ENCODE results near the gene PEAR1. TPM values are rescaled to one million over a fixed set of nuclear protein-coding genes. Genes with fewer than 3 reads are reported as not detected.

PEAR1 gene
- total RNA-seq, 1 donor from 2014 or later, result 9.9 TPM

DNA sequence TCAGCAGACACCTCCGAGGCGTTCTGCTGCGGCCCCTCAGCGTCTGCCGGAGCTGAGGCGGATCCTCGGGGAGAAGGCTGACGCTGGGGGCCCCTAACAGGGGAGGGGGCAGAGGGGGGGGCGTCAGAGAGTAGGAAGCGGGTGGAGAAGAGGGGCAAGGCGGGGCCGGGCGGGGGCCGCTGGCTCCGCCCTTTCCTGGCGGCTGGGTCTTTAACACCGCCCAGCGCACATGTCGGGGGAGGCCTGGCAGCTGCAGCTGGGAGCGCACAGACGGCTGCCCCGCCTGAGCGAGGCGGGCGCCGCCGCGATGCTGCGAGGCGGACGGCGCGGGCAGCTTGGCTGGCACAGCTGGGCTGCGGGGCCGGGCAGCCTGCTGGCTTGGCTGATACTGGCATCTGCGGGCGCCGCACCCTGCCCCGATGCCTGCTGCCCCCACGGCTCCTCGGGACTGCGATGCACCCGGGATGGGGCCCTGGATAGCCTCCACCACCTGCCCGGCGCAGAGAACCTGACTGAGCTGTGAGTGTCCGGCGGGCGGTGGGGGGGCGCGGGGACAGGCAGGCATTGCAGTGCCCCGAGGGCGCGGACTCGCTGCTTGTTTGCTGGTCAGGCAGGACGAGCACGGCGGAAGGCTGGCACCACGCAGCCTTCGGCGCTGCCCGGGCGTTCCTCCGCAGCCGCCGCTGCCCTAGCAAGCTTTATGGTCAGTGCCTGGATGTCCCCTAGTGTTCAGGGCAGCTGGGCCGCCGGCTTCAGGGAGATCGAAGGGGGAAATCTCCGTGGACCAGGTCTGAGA is 32.7 kb upstream of the PEAR1 start, which contains the start of gene NTRK1:
Gene NTRK1, plus strand, starts transcription at position 238 of the 796 bp plus-strand sequence. Its CDS starts 70 bp downstream, at position 308.
- DNase-seq (ENCODE audit: low spot score), result no peak

GRCh38 chr1:156862584-156862983 is 30.9 kb upstream of the PEAR1 start:
- no peak for DNase-seq (ENCODE audit: low spot score)

- no peak for DNase-seq (ENCODE audit: low spot score)
These were observed 30.4 kb upstream of the PEAR1 start for GRCh38 chr1:156862997-156863599.

- DNase-seq (ENCODE audit: low spot score), result no peak
These were observed 29.9 kb upstream of the PEAR1 start for GRCh38 chr1:156863631-156864030.

DNA sequence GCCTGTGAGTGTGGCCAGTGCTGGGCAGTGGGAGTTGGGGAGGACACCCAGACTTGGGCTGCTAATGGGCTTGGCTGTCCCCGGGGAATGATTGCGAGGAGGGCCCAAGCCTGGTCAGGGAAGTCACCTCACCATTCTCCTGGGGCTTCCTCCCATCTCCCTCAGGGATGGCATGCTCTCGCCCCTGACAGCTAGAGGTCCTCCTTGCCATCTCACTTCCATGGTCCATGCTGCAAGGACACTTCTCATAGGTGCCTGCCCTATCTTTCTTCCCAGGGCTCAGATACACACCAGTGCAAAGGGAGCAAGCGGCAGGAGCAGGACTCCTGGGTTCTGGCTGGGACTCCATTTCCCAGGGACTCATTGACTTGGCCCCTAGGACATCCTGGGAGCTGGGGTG is 28.7 kb upstream of the PEAR1 start:
- no peak for DNase-seq (ENCODE audit: low spot score)

GRCh38 chr1:156865258-156865657 is 28.3 kb upstream of the PEAR1 start:
- DNase-seq (ENCODE audit: low spot score), result no peak

DNA sequence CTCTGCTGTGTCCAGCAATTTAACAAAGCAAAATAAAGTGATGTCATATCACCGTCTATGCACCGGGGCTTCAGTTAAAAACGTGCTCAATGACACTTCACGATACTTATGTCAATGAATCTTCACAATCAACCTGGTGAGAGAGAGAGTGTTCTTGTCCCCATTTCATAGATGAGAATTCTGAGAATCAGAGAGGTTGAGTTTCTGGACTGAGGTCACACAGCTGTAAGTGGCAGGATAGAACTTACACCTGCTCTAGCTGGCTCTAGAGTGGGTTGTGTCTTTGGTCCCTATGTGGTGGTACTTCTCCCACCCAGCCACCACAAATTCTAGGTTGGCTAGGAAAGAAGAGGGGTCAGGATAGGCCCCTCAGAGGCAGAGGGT is 27.7 kb upstream of the PEAR1 start:
- DNase-seq (ENCODE audit: low spot score), result no peak

DNA sequence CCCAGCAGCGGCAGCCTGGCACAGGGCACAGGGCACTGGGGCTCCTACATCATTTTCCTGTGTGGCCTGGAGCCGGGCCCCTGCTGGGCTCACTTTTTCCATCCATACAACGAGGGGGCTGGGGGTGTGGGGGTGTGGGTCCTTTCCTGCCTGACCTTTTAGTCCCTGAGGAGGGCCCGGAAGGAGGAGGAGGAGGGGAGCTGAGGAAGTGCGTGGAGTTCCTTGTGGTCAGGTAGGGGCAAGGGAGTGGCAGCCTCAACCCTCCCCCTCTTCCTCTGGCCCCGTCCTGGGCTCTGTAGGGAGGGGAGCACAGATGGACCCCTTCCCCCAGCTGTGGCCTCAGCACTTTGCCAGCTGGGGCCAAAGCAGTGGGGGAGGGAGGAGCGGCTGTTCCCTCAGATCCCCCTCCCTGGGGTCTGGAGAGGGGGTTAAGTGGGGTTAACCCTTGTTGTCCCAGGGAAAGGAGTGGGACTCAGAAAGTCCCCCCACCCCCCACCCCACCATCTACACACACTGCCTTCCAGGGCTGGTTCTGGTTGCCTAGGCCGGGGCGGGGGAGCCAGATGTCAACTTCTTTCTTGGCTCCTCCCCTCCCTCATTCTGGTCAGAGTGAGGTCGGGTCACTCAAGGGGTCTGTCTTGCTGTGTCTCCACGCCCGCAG is 27.1 kb upstream of the PEAR1 start:
- DNase-seq (ENCODE audit: low spot score), result no peak

GRCh38 chr1:156868341-156868740 is 25.2 kb upstream of the PEAR1 start:
- no peak for DNase-seq (ENCODE audit: low spot score)

DNA sequence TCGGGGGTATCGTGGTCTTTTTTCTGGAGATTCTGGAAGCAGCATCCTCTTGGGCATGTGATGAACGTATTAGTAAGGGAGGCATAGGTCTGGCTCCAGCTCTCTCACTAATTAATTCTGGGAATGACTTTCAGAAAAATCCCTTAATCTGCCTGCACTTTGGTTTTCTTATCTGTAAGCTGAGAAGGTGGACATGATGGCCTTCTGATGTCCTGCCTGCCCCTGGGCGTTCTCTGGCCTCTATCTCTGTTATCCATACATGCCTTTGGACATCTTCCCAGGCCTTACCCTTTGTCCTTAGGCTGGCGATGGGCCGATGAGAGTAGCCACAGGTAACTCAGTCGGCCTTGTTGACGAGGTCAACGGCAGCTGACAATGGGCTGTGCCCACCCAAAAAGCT is 24.1 kb upstream of the PEAR1 start:
- DNase-seq (ENCODE audit: low spot score), result no peak

DNA sequence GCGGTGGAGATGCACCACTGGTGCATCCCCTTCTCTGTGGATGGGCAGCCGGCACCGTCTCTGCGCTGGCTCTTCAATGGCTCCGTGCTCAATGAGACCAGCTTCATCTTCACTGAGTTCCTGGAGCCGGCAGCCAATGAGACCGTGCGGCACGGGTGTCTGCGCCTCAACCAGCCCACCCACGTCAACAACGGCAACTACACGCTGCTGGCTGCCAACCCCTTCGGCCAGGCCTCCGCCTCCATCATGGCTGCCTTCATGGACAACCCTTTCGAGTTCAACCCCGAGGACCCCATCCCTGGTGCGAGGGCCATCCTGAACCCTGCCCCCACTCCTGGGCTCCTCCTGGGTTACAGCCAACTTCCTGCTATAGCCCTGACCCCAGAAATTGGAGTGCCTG is 19.9 kb upstream of the PEAR1 start:
- DNase-seq (ENCODE audit: low spot score), result no peak

GRCh38 chr1:156874142-156874541 is 19.4 kb upstream of the PEAR1 start:
- no peak for DNase-seq (ENCODE audit: low spot score)

- DNase-seq (ENCODE audit: low spot score), result no peak
These were observed 18.8 kb upstream of the PEAR1 start for GRCh38 chr1:156874572-156875340.

- DNase-seq (ENCODE audit: low spot score), result no peak
These were observed 18.2 kb upstream of the PEAR1 start for GRCh38 chr1:156875341-156875615.

DNA sequence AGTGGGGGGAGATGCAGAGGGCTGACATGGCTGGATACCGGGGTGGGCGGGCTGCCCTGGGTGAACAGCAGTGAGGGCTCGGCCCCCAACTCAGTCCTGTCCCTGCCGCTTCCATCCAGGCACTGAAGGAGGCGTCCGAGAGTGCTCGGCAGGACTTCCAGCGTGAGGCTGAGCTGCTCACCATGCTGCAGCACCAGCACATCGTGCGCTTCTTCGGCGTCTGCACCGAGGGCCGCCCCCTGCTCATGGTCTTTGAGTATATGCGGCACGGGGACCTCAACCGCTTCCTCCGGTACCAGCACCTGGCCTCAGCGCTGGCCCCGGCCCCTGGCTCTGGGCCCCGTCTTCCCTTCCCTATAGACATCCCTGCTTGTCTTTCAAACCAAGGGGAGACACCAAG is 17.2 kb upstream of the PEAR1 start:
- DNase-seq (ENCODE audit: low spot score), result no peak

DNA sequence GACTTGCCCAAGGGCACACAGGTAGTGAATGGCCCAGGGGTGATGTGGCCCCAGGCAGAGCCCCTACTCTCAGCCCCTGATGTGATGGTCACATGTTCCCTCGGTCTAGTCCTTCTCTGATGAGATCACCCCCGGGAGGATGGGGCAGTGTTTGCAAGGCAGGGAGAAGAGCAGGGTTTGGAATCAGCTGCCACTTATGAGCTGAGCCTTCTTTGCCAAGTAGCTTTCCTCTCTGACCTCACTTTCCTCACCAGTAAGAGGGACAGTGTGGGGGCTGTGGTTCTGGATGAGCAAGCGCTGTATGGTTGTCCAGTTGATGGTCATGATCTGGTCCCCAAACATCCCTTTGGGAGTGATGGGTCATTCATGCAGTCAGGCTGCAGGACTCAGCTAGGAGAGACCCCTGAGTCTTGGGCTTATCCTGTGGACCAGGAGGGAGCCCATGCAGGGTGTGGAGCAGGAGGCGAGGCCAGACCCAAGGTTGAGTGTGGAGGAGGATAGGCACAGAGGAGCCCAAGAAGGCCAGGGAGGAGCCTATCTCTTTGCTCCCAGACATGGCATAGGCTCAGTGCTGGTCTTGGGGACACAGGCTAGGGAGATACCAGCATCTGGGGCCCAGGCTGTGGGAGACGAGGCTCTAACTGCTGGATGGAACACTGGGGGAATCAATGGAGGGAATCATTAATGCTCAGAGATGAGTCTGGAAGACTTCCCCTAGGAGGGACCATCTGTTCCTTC is 15.9 kb upstream of the PEAR1 start:
- no peak for DNase-seq (ENCODE audit: low spot score)

- no peak for DNase-seq (ENCODE audit: low spot score)
These were observed 13.6 kb upstream of the PEAR1 start for GRCh38 chr1:156879876-156880275.

GRCh38 chr1:156880473-156880872 is 13.0 kb upstream of the PEAR1 start:
- DNase-seq (ENCODE audit: low spot score), result no peak

DNA sequence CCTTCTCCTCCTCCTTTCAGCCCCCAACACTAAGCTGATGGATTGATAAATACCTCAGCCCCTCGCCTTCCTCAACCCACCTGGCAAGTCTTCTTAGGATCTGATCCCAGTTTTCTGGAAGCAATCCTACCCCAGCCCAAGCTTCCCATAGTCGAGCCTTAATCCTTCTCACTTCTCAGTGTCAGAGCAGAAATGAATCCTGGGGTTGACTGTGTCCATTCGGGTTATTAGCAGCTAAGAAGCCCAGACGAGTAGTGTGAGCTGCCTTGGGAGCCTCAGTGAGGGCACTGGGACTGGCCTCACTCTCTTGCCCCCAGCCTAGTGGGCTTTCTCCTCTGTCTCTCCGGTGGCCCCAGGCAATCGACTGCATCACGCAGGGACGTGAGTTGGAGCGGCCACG is 12.4 kb upstream of the PEAR1 start:
- DNase-seq (ENCODE audit: low spot score), result no peak

GRCh38 chr1:156881663-156882062 is 11.9 kb upstream of the PEAR1 start:
- DNase-seq (ENCODE audit: low spot score), result no peak

DNA sequence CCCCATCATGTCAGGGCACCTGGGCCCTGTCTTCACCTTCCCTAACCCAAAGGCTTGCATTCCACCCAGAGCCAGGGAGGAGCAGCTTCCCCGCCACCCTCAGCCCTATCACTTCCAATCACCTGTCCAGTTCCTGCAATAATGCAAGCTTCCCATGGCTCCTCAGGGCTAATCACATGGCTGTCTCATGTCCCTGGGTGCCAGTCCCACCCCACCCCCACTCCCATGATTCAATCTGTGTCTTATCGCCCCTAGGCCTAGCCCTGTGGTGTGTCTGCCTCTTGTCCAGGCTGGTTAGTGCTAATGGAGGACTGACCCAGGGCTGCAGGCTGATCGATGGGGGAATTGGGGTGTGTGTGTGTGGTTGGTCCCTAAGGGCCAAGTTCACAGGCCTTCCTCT is 11.0 kb upstream of the PEAR1 start:
- no peak for DNase-seq (ENCODE audit: low spot score)

GRCh38 chr1:156883919-156884318 is 9.6 kb upstream of the PEAR1 start:
- no peak for DNase-seq (ENCODE audit: low spot score)
